Stomach smooth muscle (tissue), 2 donors: ENCODE data around the gene GDF10.

Source experiments
- H3K27ac ChIP-seq: one replicate; pipeline ENCODE4 v1.7.0; 2013; ENCODE audit warnings: mild to moderate bottlenecking, low read length, inconsistent platforms
- H3K27me3 ChIP-seq, 2 donors: one replicate each; pipeline ENCODE4 v1.7.0; 2013; ENCODE audit warnings: low read length in 2 of 2; ENCODE audit not compliant: insufficient read depth in 2 of 2, control insufficient read depth in 1 of 2
- H3K36me3 ChIP-seq, 2 donors: one replicate each; pipeline ENCODE4 v1.7.0; 2013; ENCODE audit warnings: low read length in 2 of 2; ENCODE audit not compliant: control insufficient read depth in 2 of 2, insufficient read depth in 2 of 2
- H3K4me1 ChIP-seq: one replicate; pipeline ENCODE4 v1.7.0; 2013; ENCODE audit warnings: low read length; ENCODE audit not compliant: control insufficient read depth, insufficient read depth
- H3K4me3 ChIP-seq, 2 donors: one replicate each; pipeline ENCODE4 v1.7.0; 2013; ENCODE audit warnings: low read length in 2 of 2
- H3K9ac ChIP-seq, 2 donors: one replicate each; pipeline ENCODE4 v1.7.0; 2013; ENCODE audit warnings: low read length in 2 of 2, mild to moderate bottlenecking in 1 of 2
- H3K9me3 ChIP-seq, 2 donors: one replicate each; pipeline ENCODE4 v1.7.0; 2013; ENCODE audit warnings: low read length in 2 of 2; ENCODE audit not compliant: control insufficient read depth in 2 of 2
- donor health status: healthy.
- donor health status: Pancreatic carcinoma.

GDF10 gene

GRCh38 chr10:47286116-47286505, 13.9 kb upstream of the GDF10 start:
- no peak overlapping the region for H3K27ac ChIP-seq
- H3K4me3 ChIP-seq = no peak overlapping the region
- no peaks in the 10 kb centered on the region for H3K9me3 ChIP-seq
- no peaks in the 10 kb centered on the region for H3K36me3 ChIP-seq
- H3K4me1 ChIP-seq = no peaks in the 10 kb centered on the region
- no peak overlapping the region for H3K9ac ChIP-seq
- peaks cover 0 to 4% of the 10 kb centered on the region in 2 donors for H3K27me3 ChIP-seq

GRCh38 chr10:47286591-47287315, 13.2 kb upstream of the GDF10 start:
- no peak overlapping the region for H3K27ac ChIP-seq
- H3K27me3 ChIP-seq = peaks cover 0 to 4% of the 10 kb centered on the region in 2 donors
- no peaks in the 10 kb centered on the region for H3K9me3 ChIP-seq
- no peak overlapping the region for H3K4me3 ChIP-seq
- no peaks in the 10 kb centered on the region for H3K4me1 ChIP-seq
- no peak overlapping the region for H3K9ac ChIP-seq
- no peaks in the 10 kb centered on the region for H3K36me3 ChIP-seq

GRCh38 chr10:47287365-47287802, 12.6 kb upstream of the GDF10 start:
- H3K4me1 ChIP-seq = no peaks in the 10 kb centered on the region
- no peak overlapping the region for H3K9ac ChIP-seq
- no peaks in the 10 kb centered on the region for H3K36me3 ChIP-seq
- no peak overlapping the region for H3K4me3 ChIP-seq
- peaks cover 0 to 3% of the 10 kb centered on the region in 2 donors for H3K27me3 ChIP-seq
- no peak overlapping the region for H3K27ac ChIP-seq
- no peaks in the 10 kb centered on the region for H3K9me3 ChIP-seq

- Histone ChIP-seq H3K9ac (no peak overlapping the region), H3K9me3 (no peaks in the 10 kb centered on the region), H3K4me3 (no peak overlapping the region), H3K4me1 (no peaks in the 10 kb centered on the region), H3K36me3 (no peaks in the 10 kb centered on the region), H3K27ac (no peak overlapping the region), H3K27me3 (peaks cover 0 to 2% of the 10 kb centered on the region in 2 donors)
Observed at GRCh38 chr10:47287805-47288204, 12.2 kb upstream of the GDF10 start.

GRCh38 chr10:47288236-47288635, 11.8 kb upstream of the GDF10 start:
- no peaks in the 10 kb centered on the region for H3K4me1 ChIP-seq
- no peaks in the 10 kb centered on the region for H3K36me3 ChIP-seq
- H3K9ac ChIP-seq = no peak overlapping the region
- H3K27me3 ChIP-seq = peaks cover 0 to 2% of the 10 kb centered on the region in 2 donors
- no peak overlapping the region for H3K27ac ChIP-seq
- H3K4me3 ChIP-seq = no peak overlapping the region
- no peaks in the 10 kb centered on the region for H3K9me3 ChIP-seq

GRCh38 chr10:47288916-47289495, 11.0 kb upstream of the GDF10 start:
- Histone ChIP-seq H3K9me3 (no peaks in the 10 kb centered on the region), H3K36me3 (no peaks in the 10 kb centered on the region), H3K27me3 (peaks cover 0 to 2% of the 10 kb centered on the region in 2 donors), H3K4me3 (no peak overlapping the region), H3K27ac (no peak overlapping the region), H3K4me1 (no peaks in the 10 kb centered on the region), H3K9ac (no peak overlapping the region)

GRCh38 chr10:47289921-47290320, 10.1 kb upstream of the GDF10 start:
- Histone ChIP-seq H3K9ac (no peak overlapping the region), H3K27me3 (peaks cover 0 to 2% of the 10 kb centered on the region in 2 donors)

GRCh38 chr10:47290338-47290737, 9.7 kb upstream of the GDF10 start:
- Histone ChIP-seq H3K27me3 (peaks cover 0 to 2% of the 10 kb centered on the region in 2 donors), H3K4me1 (no peaks in the 10 kb centered on the region), H3K27ac (no peak overlapping the region), H3K9ac (no peak overlapping the region), H3K9me3 (no peaks in the 10 kb centered on the region), H3K36me3 (no peaks in the 10 kb centered on the region), H3K4me3 (no peak overlapping the region)

More at GRCh38 chr10:47289921-47290320, 10.1 kb upstream of the GDF10 start:
- H3K36me3 ChIP-seq = no peaks in the 10 kb centered on the region
- H3K9me3 ChIP-seq = no peaks in the 10 kb centered on the region
- H3K4me1 ChIP-seq = no peaks in the 10 kb centered on the region
- no peak overlapping the region for H3K4me3 ChIP-seq
- H3K27ac ChIP-seq = no peak overlapping the region

- Histone ChIP-seq H3K27me3 (peaks cover 0 to 4% of the 10 kb centered on the region in 2 donors), H3K9ac (no peak overlapping the region), H3K4me1 (peaks cover 3% of the 10 kb centered on the region), H3K4me3 (no peak overlapping the region), H3K27ac (no peak overlapping the region), H3K9me3 (no peaks in the 10 kb centered on the region), H3K36me3 (no peaks in the 10 kb centered on the region)
Observed at GRCh38 chr10:47291682-47292081, 8.3 kb upstream of the GDF10 start.

- H3K4me3 ChIP-seq = no peak overlapping the region
- H3K9ac ChIP-seq = no peak overlapping the region
- H3K36me3 ChIP-seq = no peaks in the 10 kb centered on the region
- peaks cover 3% of the 10 kb centered on the region for H3K4me1 ChIP-seq
- H3K27ac ChIP-seq = no peak overlapping the region
- peaks cover 0 to 2% of the 10 kb centered on the region in 2 donors for H3K27me3 ChIP-seq
- H3K9me3 ChIP-seq = no peaks in the 10 kb centered on the region
Observed at GRCh38 chr10:47294057-47294456, 5.9 kb upstream of the GDF10 start.

- H3K4me3 ChIP-seq = no peak overlapping the region
- peaks cover 3% of the 10 kb centered on the region for H3K4me1 ChIP-seq
- H3K36me3 ChIP-seq = no peaks in the 10 kb centered on the region
- peaks cover 0 to 2% of the 10 kb centered on the region in 2 donors for H3K27me3 ChIP-seq
- no peak overlapping the region for H3K9ac ChIP-seq
- no peaks in the 10 kb centered on the region for H3K9me3 ChIP-seq
- H3K27ac ChIP-seq = no peak overlapping the region
Observed at GRCh38 chr10:47294501-47294900, 5.5 kb upstream of the GDF10 start.
